GM23338 (cell line): ENCODE results near the gene OSBPL1A. TPM values are rescaled to one million over a fixed set of nuclear protein-coding genes. Genes with fewer than 3 reads are reported as not detected.

Experiments used
- ATAC-seq: fragments of 200-7000 bp; cut with Tn5 transposase; 3 replicates; pipeline ENCODE4 v1.9.1; 2020
- DNase-seq: peaks from one replicate; pipeline ENCODE4 v3.0.0-alpha.2; 2015; ENCODE audit warnings: low spot score
- H2AFZ ChIP-seq: fragments of 200-600 bp; sonication (generic); 2 replicates; pipeline ENCODE4 v1.8.0; 2016; ENCODE audit warnings: antibody characterized with exemption, mild to moderate bottlenecking, moderate library complexity
- H3F3A ChIP-seq: fragments of 200-600 bp; sonication (generic); replicated peaks from 2 replicates; pipeline ENCODE4 v1.8.0; 2017; ENCODE audit warnings: antibody characterized with exemption, mixed run types, low read depth
- H3K27ac ChIP-seq: fragments of 200-600 bp; sonication (generic); 2 replicates; pipeline ENCODE4 v1.6.1; 2016; ENCODE audit warnings: low read depth
- H3K27me3 ChIP-seq: fragments of 200-600 bp; sonication (generic); 2 replicates; pipeline ENCODE4 v1.8.0; 2016; ENCODE audit warnings: mild to moderate bottlenecking, mixed run types, moderate library complexity; ENCODE audit not compliant: insufficient read depth
- H3K36me3 ChIP-seq: fragments of 200-600 bp; sonication (generic); 2 replicates; pipeline ENCODE4 v1.8.0; 2016; ENCODE audit warnings: mild to moderate bottlenecking; ENCODE audit not compliant: insufficient read depth
- H3K4me1 ChIP-seq: fragments of 200-600 bp; sonication (generic); 2 replicates; pipeline ENCODE4 v1.8.0; 2016; ENCODE audit warnings: mild to moderate bottlenecking, moderate library complexity; ENCODE audit not compliant: insufficient read depth
- H3K4me2 ChIP-seq: fragments of 200-600 bp; sonication (generic); 2 replicates; pipeline ENCODE4 v1.7.1; 2017; ENCODE audit warnings: mixed run types
- H3K4me3 ChIP-seq: fragments of 200-600 bp; sonication (generic); 2 replicates; pipeline ENCODE4 v1.6.1; 2016; ENCODE audit warnings: mixed run types
- H3K79me2 ChIP-seq: fragments of 200-600 bp; sonication (generic); replicated peaks from 2 replicates; pipeline ENCODE4 v1.8.0; 2017; ENCODE audit warnings: mild to moderate bottlenecking; ENCODE audit not compliant: insufficient read depth
- H3K9me2 ChIP-seq: fragments of 200-600 bp; sonication (generic); 2 replicates; pipeline ENCODE4 v1.8.0; 2017; ENCODE audit not compliant: insufficient read depth
- H4K20me1 ChIP-seq: fragments of 200-600 bp; sonication (generic); replicated peaks from 2 replicates; pipeline ENCODE4 v1.8.0; 2017; ENCODE audit warnings: mild to moderate bottlenecking; ENCODE audit not compliant: insufficient read depth
- H3K27ac Mint-ChIP-seq: 2 replicates; pipeline ENCODE4 v1.8.0; 2020; ENCODE audit warnings: inconsistent platforms, mild to moderate bottlenecking, moderate library complexity, mixed read lengths
- H3K27me3 Mint-ChIP-seq: 3 replicates; pipeline ENCODE4 v1.8.0; 2022; ENCODE audit warnings: low read depth, mild to moderate bottlenecking, moderate library complexity, mixed read lengths, inconsistent platforms; ENCODE audit not compliant: insufficient read depth, poor library complexity
- H3K36me3 Mint-ChIP-seq: 3 replicates; pipeline ENCODE4 v1.8.0; 2021; ENCODE audit warnings: low read depth, mild to moderate bottlenecking, inconsistent platforms, moderate library complexity, mixed read lengths
- H3K4me1 Mint-ChIP-seq: 3 replicates; pipeline ENCODE4 v1.8.0; 2020; ENCODE audit warnings: mild to moderate bottlenecking, inconsistent platforms, mixed read lengths
- H3K4me3 Mint-ChIP-seq: 3 replicates; pipeline ENCODE4 v1.8.0; 2021; ENCODE audit warnings: moderate library complexity, mild to moderate bottlenecking, inconsistent platforms, mixed read lengths
- H3K9me3 Mint-ChIP-seq: 3 replicates; pipeline ENCODE4 v1.8.0; 2020; ENCODE audit warnings: moderate library complexity, mild to moderate bottlenecking, inconsistent platforms, mixed read lengths
- CREB1 ChIP-seq: fragments of 250-450 bp; sonication (Bioruptor Pico); IDR thresholded peaks from 2 replicates; pipeline ENCODE4 v1.5.0; 2020; ENCODE audit warnings: low read depth, mild to moderate bottlenecking, moderate library complexity
- CTCF ChIP-seq, 2 experiments: fragments of 200-600 bp in 1 of 2; sonication (generic) in 1 of 2; conservative IDR thresholded peaks; 2 replicates each; pipeline versions ENCODE4 v1.5.1 to v1.6.1; 2016 to 2017; ENCODE audit warnings: antibody characterized with exemption in 2 of 2, low read depth in 2 of 2, mild to moderate bottlenecking in 2 of 2, moderate library complexity in 1 of 2
- EZH2 ChIP-seq: fragments of 200-600 bp; sonication (generic); IDR thresholded peaks from one replicate; pipeline ENCODE4 v1.8.0; 2017; ENCODE audit warnings: antibody characterized with exemption, mild to moderate bottlenecking, low read depth; ENCODE audit not compliant: unreplicated experiment
- EZH2phosphoT487 ChIP-seq: fragments of 200-600 bp; sonication (generic); IDR thresholded peaks from one replicate; pipeline ENCODE4 v1.8.1; 2018; ENCODE audit warnings: antibody characterized with exemption; ENCODE audit not compliant: unreplicated experiment
- JUNB ChIP-seq: IDR thresholded peaks from one replicate; pipeline ENCODE4 v1.6.1; 2016; ENCODE audit warnings: antibody characterized with exemption; ENCODE audit not compliant: unreplicated experiment
- NANOG ChIP-seq: IDR thresholded peaks from 2 replicates; pipeline ENCODE4 v1.6.1; 2016; ENCODE audit warnings: antibody characterized with exemption, borderline replicate concordance
- POLR2AphosphoS5 ChIP-seq: IDR thresholded peaks from 2 replicates; pipeline ENCODE4 v1.6.1; 2016; ENCODE audit warnings: antibody characterized with exemption, low read depth
- REST ChIP-seq: IDR thresholded peaks from one replicate; pipeline ENCODE4 v1.6.1; 2018; ENCODE audit warnings: antibody characterized with exemption; ENCODE audit not compliant: unreplicated experiment
- STAT1 ChIP-seq: IDR thresholded peaks from one replicate; pipeline ENCODE4 v1.6.1; 2016; ENCODE audit warnings: antibody characterized with exemption; ENCODE audit not compliant: unreplicated experiment
- ZNF114 ChIP-seq: fragments of 250-450 bp; sonication (Bioruptor Pico); IDR thresholded peaks from 2 replicates; pipeline ENCODE4 v1.5.0; 2020; ENCODE audit warnings: mild to moderate bottlenecking, moderate library complexity
- ZNF331 ChIP-seq: fragments of 250-450 bp; sonication (Bioruptor Pico); IDR thresholded peaks from 2 replicates; pipeline ENCODE4 v1.5.0; 2020; ENCODE audit warnings: low read depth, mild to moderate bottlenecking, moderate library complexity
- ZNF462 ChIP-seq: fragments of 250-450 bp; sonication (Bioruptor Pico); IDR thresholded peaks from 2 replicates; pipeline ENCODE4 v1.5.0; 2020; ENCODE audit warnings: mild to moderate bottlenecking, moderate library complexity
- polyA plus RNA-seq: library from polyadenylated mRNA; unstranded; fragments of >200 nt; fragmentation: Nextera tagmentation; extraction: Ambion mirVana; gene quantifications from 2 replicates; pipeline ENCODE4 v1.2.1, GENCODE V29; 2016
- total RNA-seq: library from RNA; depleted of rRNA; stranded (reverse); fragments of >200 nt; shearing (Covaris generic); gene quantifications from 2 replicates; pipeline ENCODE4 v1.2.3, GENCODE V29; 2014
- TF ChIP-seq, protein P1 (sequence below): IDR thresholded peaks from 2 replicates; pipeline ENCODE4 v1.6.1; 2016; ENCODE audit warnings: antibody characterized with exemption

The OSBPL1A gene
- total and polyA plus RNA-seq, 2 experiments from 2014 or later: 55.6 to 71.4 TPM

DNA sequence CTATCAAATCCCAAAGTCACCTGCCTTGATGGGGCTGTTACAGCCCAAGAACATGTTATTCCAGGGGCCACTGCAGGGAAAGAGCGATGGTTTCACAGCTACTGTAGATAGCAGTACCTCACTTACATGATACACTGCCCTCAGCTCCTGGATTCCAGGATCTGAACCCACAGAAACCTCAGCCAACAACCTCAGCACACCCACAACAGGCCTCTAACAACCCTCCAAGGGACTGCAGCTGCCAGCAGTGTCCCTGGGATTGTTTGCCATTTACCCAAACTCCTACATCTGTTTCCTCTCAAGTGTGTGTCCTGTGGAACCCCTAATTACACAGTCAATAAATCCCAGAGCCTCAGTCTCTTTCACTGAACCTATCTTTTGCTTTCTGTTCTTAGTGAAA is 28.2 kb downstream of the OSBPL1A start:
- H3K79me2 ChIP-seq: peaks cover 10% of the 10 kb centered on the region; the same call in 1 of the 2 replicates
- H3K36me3 Mint-ChIP-seq: peaks cover 61% of the 10 kb centered on the region
- no peaks in the 10 kb centered on the region for H3K9me2 ChIP-seq
- TF ChIP-seq CREB1 (CRISPR knock-in tag): no peak
- no peak for TF ChIP-seq JUNB
- no peak for TF ChIP-seq EZH2phosphoT487
- TF ChIP-seq ZNF462: no peak
- no peak for TF ChIP-seq EZH2
- TF ChIP-seq, protein P1, sequence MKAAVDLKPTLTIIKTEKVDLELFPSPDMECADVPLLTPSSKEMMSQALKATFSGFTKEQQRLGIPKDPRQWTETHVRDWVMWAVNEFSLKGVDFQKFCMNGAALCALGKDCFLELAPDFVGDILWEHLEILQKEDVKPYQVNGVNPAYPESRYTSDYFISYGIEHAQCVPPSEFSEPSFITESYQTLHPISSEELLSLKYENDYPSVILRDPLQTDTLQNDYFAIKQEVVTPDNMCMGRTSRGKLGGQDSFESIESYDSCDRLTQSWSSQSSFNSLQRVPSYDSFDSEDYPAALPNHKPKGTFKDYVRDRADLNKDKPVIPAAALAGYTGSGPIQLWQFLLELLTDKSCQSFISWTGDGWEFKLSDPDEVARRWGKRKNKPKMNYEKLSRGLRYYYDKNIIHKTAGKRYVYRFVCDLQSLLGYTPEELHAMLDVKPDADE: no peak
- TF ChIP-seq NANOG: no peak
- no peak for TF ChIP-seq POLR2AphosphoS5
- no peak for TF ChIP-seq ZNF331 (CRISPR knock-in tag)
- TF ChIP-seq STAT1: no peak
- no peak for TF ChIP-seq CTCF (conservative IDR thresholded peaks at IDR 0.05; ENCODE audit: low read depth in 2 of 2)
- TF ChIP-seq ZNF114 (CRISPR knock-in tag): no peak
- TF ChIP-seq REST: no peak
- H3K4me1 Mint-ChIP-seq: peaks cover 30% of the 10 kb centered on the region
- no peak for ATAC-seq
- no peaks in the 10 kb centered on the region for H3K27me3 ChIP-seq
- no peak overlapping the region for H2AFZ ChIP-seq
- no peak overlapping the region for H3K4me3 ChIP-seq
- peaks cover 3% of the 10 kb centered on the region for H3K27me3 Mint-ChIP-seq
- H3K36me3 ChIP-seq: peaks cover 17% of the 10 kb centered on the region
- H3K4me2 ChIP-seq: no peak overlapping the region
- no peak overlapping the region; the same call in 1 of the 2 replicates for H3K27ac Mint-ChIP-seq
- no peak overlapping the region for H3K4me3 Mint-ChIP-seq
- no peaks in the 10 kb centered on the region for H3K9me3 Mint-ChIP-seq
- no peaks in the 10 kb centered on the region for H3F3A ChIP-seq
- H3K27ac ChIP-seq: peak overlapping the region; percentile 30; the same call in 1 of the 2 replicates
- peaks cover 3% of the 10 kb centered on the region; the same call in 1 of the 2 replicates for H4K20me1 ChIP-seq
- H3K4me1 ChIP-seq: peaks cover 25% of the 10 kb centered on the region
- no peak for DNase-seq
